ENCODE measurements around the gene PABPN1.

The PABPN1 gene

DNA sequence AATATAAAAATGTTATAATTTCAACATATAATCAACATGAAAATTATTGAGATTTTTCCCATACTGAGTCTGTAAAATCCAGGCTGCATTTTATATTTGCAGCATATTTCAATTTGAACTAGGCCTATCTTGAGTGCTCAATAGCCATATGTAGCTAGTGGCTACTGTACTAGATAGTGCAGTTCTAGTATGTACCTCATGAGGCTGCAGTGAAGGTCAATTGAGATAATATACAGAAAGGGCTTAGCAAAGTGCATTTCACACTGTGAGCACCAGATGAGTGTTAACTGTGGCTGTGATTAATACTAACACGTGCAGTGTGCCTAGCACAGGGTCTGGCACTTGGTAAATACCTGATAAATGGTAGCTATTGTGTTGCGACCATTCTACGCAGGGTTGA, 36.8 kb downstream of the PABPN1 start:
- DNase-seq (ENCODE audit: low read depth in 2 of 2) = no peak

DNA sequence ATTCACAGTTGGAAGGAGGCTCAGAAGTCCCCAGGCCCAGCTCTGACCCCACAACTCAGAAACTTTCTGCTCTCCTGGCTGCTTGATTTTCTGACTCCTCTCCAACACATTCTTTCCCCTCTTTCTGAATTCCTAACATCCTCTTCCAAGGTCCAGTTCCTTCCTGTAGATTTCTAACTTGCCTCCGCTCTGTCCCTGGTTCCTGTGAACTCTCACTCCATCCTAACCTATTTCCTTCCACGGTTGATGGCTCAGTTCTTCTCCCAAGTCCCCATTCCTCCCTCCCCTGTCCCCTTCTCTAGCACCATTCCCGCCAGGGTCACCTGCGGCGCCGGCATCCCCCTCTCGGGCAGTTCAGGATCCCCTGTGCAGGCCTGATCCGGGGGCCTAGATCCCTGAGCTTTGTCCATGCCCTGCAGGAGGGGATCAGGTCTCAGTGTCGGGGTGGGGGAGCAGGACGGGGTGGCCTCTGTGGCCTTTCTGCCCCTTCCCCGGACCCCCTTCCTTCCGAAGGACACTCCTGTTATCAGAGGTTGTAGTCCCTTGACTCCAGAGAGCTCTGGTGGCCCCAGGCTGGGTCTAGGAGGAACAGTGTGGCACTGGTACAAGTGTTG, 37.4 kb downstream of the PABPN1 start:
- no peak for DNase-seq (ENCODE audit: low read depth in 2 of 2)

DNA sequence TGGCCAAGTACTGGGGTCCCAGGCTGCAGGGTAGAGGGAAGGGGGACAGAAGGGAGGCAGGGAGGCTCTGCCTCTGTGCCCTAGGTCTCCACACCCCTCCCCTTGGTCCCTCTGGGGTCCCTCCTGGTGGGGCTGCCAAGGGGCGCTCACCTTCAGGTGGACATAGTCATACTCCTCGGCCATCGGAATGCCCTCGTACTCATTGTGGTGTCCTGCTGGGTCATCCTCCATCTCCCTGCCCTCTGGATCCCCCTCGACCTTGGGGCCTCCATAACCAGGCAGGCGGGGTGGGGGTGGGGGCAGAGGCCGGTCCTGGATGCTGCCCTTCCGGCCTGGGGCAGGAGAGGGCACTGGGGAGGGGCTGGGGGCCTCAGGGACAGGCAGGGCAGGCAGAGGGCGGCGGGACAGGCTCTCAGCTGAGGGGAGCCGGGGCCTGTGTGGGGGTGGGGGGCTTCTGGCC, 37.9 kb downstream of the PABPN1 start:
- no peak for DNase-seq (ENCODE audit: low read depth in 2 of 2)

DNA sequence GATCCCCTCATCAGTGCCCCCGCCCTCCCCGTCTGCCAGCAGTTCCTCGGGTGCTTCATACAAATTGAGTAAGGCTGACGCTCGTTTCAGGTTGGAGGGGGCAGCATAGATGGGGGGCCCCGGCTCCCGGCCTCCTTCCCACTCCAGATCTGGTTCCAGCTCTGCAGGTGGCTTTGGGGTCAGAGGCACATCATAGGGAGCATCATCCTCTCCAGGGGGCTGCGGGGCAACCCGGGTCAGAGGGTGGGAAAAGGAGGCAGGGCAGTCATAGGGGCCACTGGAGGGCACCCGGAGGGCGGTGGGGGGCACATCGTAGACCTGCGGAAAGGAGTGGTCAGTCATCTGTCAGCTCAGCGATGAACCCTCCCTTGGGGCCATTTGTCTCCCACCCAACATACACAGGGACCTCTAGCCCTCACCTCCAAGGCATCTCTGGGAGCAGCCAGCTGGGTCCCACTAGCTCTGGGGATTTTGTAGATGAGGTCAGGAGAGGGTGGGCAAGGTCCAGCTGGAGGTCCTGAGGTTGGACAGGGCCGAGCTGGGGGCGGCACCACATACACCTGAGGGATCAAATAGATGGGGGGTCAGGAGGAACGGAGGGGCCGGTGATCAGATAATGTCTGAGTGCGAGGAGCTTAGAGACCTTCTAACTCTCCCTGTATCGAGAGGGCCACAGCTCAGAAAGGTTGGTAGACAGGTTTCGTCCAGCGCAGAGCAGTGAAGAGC, 38.6 kb downstream of the PABPN1 start:
- no peak for DNase-seq (ENCODE audit: low read depth in 2 of 2)

DNA sequence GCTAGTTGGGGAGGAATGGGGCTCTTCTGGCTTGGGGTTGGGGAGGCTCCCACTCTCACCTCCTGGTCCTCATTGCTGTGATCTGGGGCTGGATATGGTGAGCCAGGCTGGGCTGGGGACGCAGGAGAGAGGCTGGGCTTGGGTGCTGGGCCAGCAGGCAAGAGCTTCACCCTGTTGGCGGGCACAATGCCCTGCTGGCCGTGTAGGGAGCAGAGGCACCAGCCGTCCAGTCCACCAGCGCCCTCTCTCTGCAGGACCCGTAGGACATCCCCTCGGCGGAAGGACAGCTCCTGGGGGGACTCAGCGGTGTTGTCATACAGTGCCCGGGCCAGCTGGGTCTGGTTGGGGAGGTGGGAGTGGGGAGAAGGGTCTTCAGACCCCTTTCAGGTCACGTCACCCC, 39.2 kb downstream of the PABPN1 start:
- no peak for DNase-seq (ENCODE audit: low read depth in 2 of 2)

DNA sequence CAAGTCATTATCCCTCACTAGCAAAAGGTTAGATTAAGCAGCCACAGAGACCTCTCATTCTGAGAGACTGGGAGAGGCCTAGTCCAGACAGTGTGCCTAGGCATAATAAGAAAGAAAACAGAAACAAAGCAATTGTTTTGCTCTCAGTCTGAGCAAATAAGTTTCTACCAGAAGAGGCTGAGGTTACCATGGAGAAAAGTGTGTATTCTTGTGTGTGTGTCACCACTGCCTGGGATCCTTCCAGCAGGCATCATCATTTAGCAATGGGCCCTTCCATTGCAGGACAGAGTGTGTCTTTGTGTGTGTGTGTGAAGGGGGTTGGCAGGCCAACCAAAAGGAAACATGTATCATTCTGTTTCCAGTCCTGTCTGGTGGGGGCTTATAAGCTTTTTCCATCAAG, 40.1 kb downstream of the PABPN1 start:
- no peak for DNase-seq (ENCODE audit: low read depth in 2 of 2)

DNA sequence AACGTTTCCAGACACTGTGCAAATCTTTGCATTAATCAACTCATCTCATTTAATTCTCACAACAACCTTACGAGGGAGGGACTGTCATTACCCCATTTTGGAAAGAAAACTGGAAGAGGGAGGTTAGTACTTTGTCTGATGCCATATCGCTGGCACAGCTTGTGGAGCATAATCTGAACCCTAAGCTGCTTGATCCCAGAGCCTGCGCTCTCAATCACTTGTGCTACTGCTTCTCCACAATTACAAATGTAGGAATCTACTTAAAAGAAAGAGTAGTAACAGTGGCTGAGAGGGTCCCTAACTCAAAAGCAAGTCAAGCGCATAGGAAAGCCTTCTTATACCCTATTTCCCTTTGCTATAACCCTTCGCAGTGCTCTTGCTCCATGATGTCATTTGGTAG, 40.5 kb downstream of the PABPN1 start:
- DNase-seq (ENCODE audit: low read depth in 2 of 2) = no peak

DNA sequence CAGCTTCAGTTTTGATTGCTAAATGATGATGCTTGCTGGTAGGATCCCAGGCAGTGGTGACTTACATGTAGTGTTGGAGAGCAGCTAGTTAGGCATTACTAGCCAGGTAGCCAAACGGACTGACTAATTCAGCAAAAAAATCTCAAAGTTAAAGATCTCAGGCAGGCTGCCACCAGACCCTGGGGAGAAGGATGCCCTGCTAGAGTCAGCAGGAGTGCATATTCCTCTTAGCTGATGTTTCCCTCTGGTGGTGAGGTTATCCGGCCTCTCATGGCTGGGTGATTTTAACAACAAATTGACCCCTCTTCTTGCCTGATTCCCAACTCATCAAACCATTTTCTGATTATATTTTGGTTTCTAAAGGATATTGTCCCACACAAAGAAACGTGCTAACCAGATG, 40.9 kb downstream of the PABPN1 start:
- no peak for DNase-seq (ENCODE audit: low read depth in 2 of 2)

DNA sequence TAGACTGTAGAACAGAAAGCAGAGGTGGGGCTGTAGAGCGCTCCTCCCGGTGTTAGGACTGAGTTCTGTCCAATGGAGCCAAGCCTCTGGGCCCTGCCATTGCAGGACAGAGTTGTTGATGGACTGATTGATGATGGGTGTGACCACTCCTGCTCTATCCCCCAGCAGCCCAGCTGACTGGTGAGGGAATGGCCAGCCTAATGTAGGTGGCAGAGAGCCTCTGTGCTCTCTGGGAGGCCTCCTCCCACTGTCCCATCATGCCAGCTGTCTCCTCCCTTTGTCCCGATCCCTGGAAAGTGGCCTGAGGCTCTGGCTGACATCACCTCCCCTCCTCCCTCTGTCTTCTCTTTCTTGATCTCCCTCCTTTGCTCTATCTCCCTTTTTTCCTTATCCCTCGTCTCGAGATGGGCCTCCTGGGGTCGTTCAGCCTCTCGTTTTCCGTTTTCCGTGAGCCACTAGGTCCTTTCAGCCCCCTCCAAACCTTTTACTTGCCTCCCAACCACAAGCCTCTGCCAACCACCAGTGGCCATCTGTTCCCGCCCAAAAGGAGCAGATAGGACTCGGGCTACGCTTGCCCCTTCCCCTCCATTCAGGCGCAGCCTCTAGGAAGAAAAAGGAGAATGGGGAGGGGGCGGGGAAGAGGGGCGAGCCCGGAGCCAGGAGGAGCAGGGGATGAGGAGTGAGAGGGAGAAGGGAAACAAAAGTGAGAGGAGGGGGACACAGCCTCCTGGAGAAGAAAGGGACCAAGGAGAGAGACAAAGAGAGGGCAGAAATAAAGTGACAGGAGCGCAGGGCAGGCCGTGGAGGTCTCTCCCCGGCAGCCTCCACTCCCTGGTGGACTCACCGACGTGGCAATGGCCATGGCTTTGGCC, 43.1 kb downstream of the PABPN1 start:
- DNase-seq (ENCODE audit: low read depth in 2 of 2) = no peak

DNA sequence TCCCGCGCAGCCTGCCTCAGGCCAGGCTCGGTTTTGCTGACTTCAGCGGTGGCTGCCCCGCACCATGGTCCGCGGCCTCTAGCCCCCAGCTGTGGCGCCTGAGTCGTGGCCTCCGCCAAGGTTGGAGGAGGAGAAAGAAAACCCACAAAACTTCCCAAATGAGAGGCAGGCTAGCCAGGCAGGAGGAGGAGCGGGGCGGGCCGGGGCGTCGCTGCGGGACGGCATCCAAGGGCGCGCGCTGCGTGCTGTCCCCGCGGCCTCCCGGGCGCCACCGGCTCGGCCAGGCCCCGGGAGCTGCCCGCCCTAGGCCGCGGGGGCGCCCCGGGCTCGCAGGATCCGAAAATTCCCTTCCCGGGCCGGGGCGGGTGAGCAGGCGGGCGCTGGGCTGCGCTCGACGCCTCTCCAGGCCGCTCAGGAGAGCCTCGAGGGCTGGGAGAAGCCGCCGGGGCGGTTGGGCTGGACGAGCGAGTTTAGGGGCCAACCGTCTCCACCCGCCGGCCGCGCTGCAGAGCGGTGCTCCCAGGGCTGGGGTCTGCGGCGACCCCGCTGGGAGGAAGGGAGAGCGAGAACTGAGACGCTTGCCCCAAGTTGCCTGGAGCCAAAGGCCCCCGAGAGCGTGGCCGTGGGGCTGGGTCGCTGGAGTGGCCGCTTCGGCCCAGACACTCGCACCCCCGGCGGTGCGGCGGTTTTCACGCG, 43.9 kb downstream of the PABPN1 start, which contains the start of gene EFS:
EFS (minus strand) TSS at position 137 of the 696 bp plus-strand sequence. CDS start 147 bp downstream, outside the sequence.
- DNase-seq (ENCODE audit: low read depth in 2 of 2) = no peak

DNA sequence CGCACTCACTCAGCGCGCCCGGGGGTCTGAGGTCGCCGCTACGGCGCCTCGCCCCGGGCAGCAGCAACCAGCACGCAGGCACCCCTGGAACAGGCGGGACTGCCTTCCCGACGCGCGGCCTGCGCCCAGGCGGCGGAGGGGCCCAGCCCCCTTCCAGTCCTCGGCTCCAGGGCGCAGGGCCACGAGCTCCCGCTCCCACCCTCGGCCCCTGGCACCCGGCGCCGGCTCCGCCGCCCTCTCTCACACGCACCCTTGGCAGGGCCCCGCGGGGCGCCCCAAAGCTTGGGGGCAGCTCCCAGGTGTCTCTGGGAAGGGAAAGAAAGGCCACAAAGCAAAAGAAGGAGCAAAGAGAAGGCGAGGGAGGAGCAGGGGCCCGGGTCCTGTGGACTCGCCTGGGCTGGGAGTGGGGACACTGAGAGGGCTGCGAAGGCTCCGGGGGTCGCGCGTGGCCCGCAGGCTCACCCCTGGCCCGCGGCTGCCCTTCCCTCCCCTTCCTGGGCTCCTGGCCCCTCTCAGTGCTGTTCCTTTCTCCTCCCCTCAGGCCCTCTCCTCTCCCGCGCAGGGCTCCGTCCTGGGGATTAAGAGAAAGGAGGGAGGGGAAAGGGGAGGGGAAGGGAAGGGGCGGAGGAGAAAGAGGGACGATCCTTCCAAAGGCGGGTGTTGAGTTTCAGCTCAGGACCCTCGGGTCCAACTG, 44.6 kb downstream of the PABPN1 start:
- no peak for DNase-seq (ENCODE audit: low read depth in 2 of 2)

DNA sequence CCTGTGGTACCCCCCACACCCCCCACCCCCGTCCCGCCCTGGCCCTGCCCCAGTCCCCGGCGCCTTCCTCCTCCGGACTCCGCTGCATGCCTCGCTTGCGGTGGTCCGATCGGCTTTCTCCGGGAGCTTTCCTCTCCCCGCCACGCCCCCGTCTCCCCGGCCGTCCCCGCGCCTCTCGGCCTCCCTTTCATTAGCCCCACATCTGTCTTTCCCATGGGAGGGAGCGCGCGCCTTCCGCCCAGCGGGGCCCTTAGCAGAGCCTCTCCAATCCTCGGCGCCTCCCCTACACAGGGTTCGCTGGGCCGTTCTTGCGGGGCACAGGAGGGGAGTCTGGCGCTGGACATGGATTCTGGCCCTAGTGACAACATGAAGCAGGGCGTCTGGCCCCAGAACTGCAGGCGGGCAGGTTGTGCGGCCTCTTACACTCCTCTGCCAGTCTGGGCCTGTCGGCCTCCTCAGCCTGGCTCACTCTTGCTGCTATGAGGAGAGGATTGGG, 45.2 kb downstream of the PABPN1 start:
- DNase-seq (ENCODE audit: low read depth in 2 of 2) = no peak

DNA sequence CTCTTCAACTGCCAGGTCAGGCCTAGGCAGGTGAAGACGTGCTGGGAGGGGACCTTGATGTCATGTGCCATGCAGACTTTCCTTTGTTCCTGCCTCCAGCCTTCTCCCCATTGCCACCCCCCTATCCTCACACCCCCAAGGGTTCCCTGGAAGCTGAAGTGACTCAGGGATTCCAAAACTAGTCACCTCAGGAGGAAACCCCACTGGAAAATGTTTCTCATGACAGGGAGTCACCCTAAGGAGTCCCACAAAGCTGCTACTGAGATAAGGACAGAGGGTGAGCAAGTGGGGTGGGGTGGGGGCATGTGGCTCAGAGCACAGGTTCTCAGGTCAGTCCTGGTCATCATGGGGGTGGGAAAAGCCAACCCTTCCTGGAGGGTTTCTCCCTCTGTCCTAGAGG, 49.0 kb downstream of the PABPN1 start:
- no peak for DNase-seq (ENCODE audit: low read depth in 2 of 2)

DNA sequence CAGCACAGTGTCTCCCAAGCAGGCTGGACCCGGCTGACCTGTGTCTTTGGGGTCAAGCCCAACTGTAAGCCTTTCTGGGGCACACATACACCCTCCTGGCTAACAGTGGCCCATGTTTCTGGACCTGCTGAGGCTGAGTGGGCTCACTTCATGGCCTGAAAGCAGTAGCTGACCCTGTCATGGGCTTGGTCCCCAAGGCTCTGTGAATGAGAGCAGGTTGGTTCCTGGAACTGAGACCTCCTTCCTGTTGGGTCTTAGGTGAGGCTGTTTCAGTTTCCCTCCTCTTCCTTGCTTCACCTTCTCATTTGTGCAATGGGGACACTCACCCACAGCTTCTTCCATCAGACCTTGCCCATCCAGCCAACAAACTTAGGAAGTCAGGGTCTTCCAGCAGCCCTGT, 50.6 kb downstream of the PABPN1 start:
- no peak for DNase-seq (ENCODE audit: low read depth in 2 of 2)

DNA sequence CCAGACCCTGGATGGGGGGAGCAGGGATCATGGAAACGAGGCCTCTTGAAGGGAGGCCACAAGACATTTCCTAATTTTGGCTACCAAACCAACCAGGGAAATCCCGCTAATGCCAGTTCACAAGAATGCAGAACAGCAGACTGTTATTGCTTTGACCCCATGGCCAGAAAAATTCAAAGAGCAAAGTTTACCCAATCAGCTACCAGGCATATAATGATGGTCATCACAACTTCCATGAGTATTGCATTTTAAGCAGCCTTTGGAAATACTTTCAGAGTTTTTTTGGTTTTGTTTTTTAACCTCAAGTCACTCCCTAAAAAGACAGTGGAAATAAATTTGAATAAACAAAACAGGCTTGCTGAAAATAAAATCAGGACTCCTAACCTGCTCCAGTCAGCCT, 51.3 kb downstream of the PABPN1 start, which contains the start of gene IL25:
IL25 (plus strand) TSS at position 301 of the 400 bp plus-strand sequence.
- DNase-seq (ENCODE audit: low read depth in 2 of 2) = no peak

DNA sequence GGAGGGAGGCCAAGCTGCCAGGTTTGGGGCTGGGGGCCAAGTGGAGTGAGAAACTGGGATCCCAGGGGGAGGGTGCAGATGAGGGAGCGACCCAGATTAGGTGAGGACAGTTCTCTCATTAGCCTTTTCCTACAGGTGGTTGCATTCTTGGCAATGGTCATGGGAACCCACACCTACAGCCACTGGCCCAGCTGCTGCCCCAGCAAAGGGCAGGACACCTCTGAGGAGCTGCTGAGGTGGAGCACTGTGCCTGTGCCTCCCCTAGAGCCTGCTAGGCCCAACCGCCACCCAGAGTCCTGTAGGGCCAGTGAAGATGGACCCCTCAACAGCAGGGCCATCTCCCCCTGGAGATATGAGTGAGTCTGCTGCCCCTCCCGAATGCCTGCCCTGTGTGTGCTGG, 51.8 kb downstream of the PABPN1 start:
- no peak for DNase-seq (ENCODE audit: low read depth in 2 of 2)

All from stimulated activated CD4-positive, alpha-beta T cell treated with anti-CD3 and anti-CD28 coated beads, Interleukin-12 subunit alpha, Interleukin-12 subunit beta, amount 100 ng/mL, for 24 hours (primary cell).